Prostate gland (tissue), 2 donors: Measurements from ENCODE around the gene TFEB.

Experiments used
- CTCF ChIP-seq, 4 experiments: fragments of 200-600 bp in 2 of 4; fragments of 450-650 bp in 2 of 4; sonication (generic) in 2 of 4; IDR thresholded peaks; 1 replicate in 3 of 4; 2 replicates in 1 of 4; pipeline ENCODE4 v1.5.1; 2016 to 2019; ENCODE audit warnings: antibody characterized with exemption in 4 of 4, mild to moderate bottlenecking in 2 of 4, moderate library complexity in 2 of 4
- POLR2AphosphoS5 ChIP-seq: sonication (generic); formaldehyde crosslinking; IDR thresholded peaks from one replicate; pipeline ENCODE4 v1.6.1; 2017; ENCODE audit warnings: antibody characterized with exemption

DNA sequence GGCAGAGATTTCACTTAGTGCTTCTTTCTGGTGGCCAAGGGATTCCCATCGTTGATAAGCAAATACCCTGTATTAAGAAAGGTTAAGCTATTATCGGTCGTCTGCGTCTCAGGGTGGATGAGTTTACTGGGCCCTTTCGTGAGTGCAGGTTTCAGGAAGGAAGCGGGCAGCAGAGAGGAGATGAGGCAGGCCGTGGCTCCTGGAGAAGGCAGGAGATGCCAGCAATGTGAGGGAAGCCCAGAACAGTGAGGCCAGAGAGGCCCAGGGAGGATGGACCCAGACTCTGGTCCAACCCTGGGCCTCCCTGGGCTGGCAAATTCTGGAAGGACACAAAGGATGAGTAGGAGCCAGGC is 11.2 kb downstream of the TFEB start:
- TF ChIP-seq POLR2AphosphoS5 (no peak), CTCF (IDR thresholded peaks at IDR 0.05) (no peak)
